Liver (tissue), 3 donors: ENCODE data around the gene LRP4.
"Not testable (repeated sequence)": the region's sequence is repeated elsewhere in the genome, so short reads cannot be mapped to it uniquely, and the experiment has no call there.

Source experiments
- HNF4A ChIP-seq, 2 donors: conservative IDR thresholded peaks; 2 replicates each; pipeline ENCODE4 v1.6.1; 2016; ENCODE audit warnings: antibody characterized with exemption in 2 of 2, mild to moderate bottlenecking in 2 of 2
- SP1 ChIP-seq: IDR thresholded peaks from 2 replicates; pipeline ENCODE4 v1.6.1; 2018; ENCODE audit warnings: antibody characterized with exemption, mild to moderate bottlenecking
- YY1 ChIP-seq: IDR thresholded peaks from 2 replicates; pipeline ENCODE4 v1.6.1; 2016; ENCODE audit warnings: antibody characterized with exemption, mild to moderate bottlenecking
- TF ChIP-seq, protein P1 (sequence below): fragments of 150-350 bp; IDR thresholded peaks from 2 replicates; pipeline ENCODE4 v1.5.1; 2017; ENCODE audit warnings: improper control_type of control experiment, low read depth, low read length; ENCODE audit not compliant: missing input control
- TF ChIP-seq, protein P2 (sequence below): IDR thresholded peaks from 2 replicates; pipeline ENCODE4 v1.6.1; 2016; ENCODE audit warnings: antibody characterized with exemption
- TF ChIP-seq, protein P3 (sequence below): IDR thresholded peaks from 2 replicates; pipeline ENCODE4 v1.6.1; 2016; ENCODE audit warnings: antibody characterized with exemption
- donor health status: healthy.
- donor health status: healthy.

DNA sequence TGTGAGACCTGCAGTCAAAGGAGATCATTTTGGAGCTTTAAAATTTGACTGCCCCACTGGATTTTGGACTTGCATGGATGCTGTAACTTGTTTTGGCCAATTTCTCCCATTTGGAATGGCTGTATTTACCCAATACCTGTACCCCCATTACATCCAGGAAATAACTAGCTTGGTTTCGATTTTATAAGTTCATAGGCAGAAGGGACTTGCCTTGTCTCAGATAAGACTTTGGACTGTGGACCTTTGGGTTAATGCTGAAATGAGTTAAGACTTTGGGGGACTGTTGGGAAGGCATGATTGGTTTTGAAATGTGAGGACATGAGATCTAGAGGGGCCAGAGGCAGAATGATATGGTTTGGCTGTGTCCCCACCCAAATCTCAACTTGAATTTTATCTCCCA is 10.4 kb upstream of the LRP4 start:
- TF ChIP-seq, protein P1, sequence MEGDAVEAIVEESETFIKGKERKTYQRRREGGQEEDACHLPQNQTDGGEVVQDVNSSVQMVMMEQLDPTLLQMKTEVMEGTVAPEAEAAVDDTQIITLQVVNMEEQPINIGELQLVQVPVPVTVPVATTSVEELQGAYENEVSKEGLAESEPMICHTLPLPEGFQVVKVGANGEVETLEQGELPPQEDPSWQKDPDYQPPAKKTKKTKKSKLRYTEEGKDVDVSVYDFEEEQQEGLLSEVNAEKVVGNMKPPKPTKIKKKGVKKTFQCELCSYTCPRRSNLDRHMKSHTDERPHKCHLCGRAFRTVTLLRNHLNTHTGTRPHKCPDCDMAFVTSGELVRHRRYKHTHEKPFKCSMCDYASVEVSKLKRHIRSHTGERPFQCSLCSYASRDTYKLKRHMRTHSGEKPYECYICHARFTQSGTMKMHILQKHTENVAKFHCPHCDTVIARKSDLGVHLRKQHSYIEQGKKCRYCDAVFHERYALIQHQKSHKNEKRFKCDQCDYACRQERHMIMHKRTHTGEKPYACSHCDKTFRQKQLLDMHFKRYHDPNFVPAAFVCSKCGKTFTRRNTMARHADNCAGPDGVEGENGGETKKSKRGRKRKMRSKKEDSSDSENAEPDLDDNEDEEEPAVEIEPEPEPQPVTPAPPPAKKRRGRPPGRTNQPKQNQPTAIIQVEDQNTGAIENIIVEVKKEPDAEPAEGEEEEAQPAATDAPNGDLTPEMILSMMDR = not testable (repeated sequence)
- not testable (repeated sequence) for TF ChIP-seq YY1; SP1; HNF4A (conservative IDR thresholded peaks at IDR 0.05)
- TF ChIP-seq, protein P2, sequence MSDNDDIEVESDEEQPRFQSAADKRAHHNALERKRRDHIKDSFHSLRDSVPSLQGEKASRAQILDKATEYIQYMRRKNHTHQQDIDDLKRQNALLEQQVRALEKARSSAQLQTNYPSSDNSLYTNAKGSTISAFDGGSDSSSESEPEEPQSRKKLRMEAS = not testable (repeated sequence)
- TF ChIP-seq, protein P3, sequence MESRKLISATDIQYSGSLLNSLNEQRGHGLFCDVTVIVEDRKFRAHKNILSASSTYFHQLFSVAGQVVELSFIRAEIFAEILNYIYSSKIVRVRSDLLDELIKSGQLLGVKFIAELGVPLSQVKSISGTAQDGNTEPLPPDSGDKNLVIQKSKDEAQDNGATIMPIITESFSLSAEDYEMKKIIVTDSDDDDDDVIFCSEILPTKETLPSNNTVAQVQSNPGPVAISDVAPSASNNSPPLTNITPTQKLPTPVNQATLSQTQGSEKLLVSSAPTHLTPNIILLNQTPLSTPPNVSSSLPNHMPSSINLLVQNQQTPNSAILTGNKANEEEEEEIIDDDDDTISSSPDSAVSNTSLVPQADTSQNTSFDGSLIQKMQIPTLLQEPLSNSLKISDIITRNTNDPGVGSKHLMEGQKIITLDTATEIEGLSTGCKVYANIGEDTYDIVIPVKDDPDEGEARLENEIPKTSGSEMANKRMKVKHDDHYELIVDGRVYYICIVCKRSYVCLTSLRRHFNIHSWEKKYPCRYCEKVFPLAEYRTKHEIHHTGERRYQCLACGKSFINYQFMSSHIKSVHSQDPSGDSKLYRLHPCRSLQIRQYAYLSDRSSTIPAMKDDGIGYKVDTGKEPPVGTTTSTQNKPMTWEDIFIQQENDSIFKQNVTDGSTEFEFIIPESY = not testable (repeated sequence)
